AG04449 (cell line): ENCODE measurements around the gene SDHAF4.

ENCODE experiments used
- CTCF ChIA-PET: fragments of 350-600 bp; formaldehyde crosslinking; extraction: SDS; loops from one replicate; lab custom pipeline; 2021; ENCODE audit warnings: antibody characterized with exemption; lab: Yijun Ruan, JAX
- POLR2A ChIA-PET: fragments of 400-600, 350-600 bp; formaldehyde crosslinking; extraction: SDS; loops from one replicate; lab custom pipeline; 2020; ENCODE audit warnings: antibody characterized with exemption, inconsistent platforms; lab: Yijun Ruan, JAX
- DNase-seq: peaks from one replicate; pipeline ENCODE4 v3.0.0-alpha.2; 2010; ENCODE audit warnings: low read depth, low spot score
- H3K4me3 ChIP-seq: 2 replicates; pipeline ENCODE4 v1.5.1; 2011; ENCODE audit warnings: low read depth, mild to moderate bottlenecking, control low read depth, low read length
- CTCF ChIP-seq: IDR thresholded peaks from one replicate; pipeline ENCODE4 v1.5.1; 2011; ENCODE audit warnings: mild to moderate bottlenecking, moderate library complexity, low read length, control low read depth, inconsistent platforms; ENCODE audit not compliant: insufficient read depth; ENCODE audit errors: missing control alignments

The SDHAF4 gene

GRCh38 chr6:70575899-70576495 lies 9.3 kb downstream of the SDHAF4 start:
- CTCF ChIA-PET, result no interaction called here

GRCh38 chr6:70586114-70586513 lies 19.4 kb downstream of the SDHAF4 start:
- no peak for DNase-seq
- ChIA-PET CTCF (no interaction called here), POLR2A (no interaction called here)
- H3K4me3 ChIP-seq, result no peak overlapping the region
- TF ChIP-seq CTCF, result no peak

More at GRCh38 chr6:70575899-70576495, 9.3 kb downstream of the SDHAF4 start:
- POLR2A ChIA-PET, result no interaction called here
- H3K4me3 ChIP-seq, result no peak overlapping the region
- DNase-seq, result no peak
- TF ChIP-seq CTCF, result no peak

- TF ChIP-seq CTCF, result no peak
- no peak for DNase-seq
- CTCF ChIA-PET, result interaction anchor here (1.0 kb wide), 1 partner anchor 96 kb away, joined by 4 read pairs; no protein-coding TSS in a partner anchor
- H3K4me3 ChIP-seq, result no peak overlapping the region
- POLR2A ChIA-PET, result no interaction called here
Measured at GRCh38 chr6:70590400-70590799, 23.7 kb downstream of the SDHAF4 start.

- ChIA-PET POLR2A (no interaction called here), CTCF (no interaction called here)
- no peak for TF ChIP-seq CTCF
- H3K4me3 ChIP-seq, result no peak overlapping the region
- no peak for DNase-seq
Measured at GRCh38 chr6:70592391-70593117, 25.8 kb downstream of the SDHAF4 start.

- POLR2A ChIA-PET, result no interaction called here
- no peak for TF ChIP-seq CTCF
- H3K4me3 ChIP-seq, result no peak overlapping the region
- CTCF ChIA-PET, result no interaction called here
- no peak for DNase-seq
Measured at GRCh38 chr6:70593118-70593486, 26.4 kb downstream of the SDHAF4 start.

- DNase-seq, result no peak
- TF ChIP-seq CTCF, result no peak
- H3K4me3 ChIP-seq, result no peak overlapping the region
- ChIA-PET POLR2A (no interaction called here), CTCF (no interaction called here)
Measured at GRCh38 chr6:70599187-70599586, 32.5 kb downstream of the SDHAF4 start.
